ENCODE data around the gene GRIN2B.

The GRIN2B gene

DNA sequence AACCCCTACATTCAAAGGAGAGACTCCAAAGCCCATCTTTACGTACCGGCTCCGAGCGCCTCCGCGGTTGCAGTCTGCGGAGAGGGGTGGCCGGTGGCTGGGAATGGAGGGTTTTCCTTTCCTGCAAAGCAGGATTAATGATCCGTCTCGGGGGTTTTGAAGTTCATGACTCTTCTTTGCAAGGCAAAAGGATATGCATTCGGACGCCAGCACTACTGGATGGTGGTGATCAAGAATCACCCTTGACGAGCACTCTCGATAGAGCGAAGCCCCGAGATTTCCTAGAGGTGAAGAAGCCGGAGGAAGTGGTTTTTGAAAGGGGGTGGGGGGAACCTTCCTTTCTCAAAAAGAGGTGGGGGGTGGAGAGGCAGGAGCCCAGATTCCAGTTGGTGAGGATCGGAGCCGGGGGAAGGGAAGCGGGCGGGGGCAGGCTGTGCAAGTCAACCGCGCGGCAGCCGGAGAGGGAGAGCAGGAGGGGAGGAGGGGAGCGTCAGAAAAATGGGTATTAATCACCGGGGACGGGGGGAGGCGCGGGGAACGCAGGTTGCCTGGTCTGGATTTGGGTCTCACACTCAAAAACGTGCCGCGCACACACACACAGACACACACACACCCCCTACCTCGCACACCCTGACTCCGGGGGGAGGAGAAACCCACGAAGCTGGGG, at the start of gene GRIN2B:
Gene GRIN2B, minus strand, starts transcription at position 307 of the 667 bp plus-strand sequence. CDS start 115,394 bp downstream, outside the sequence.
- no peak for DNase-seq (ENCODE audit: low read depth in 2 of 2)

DNA sequence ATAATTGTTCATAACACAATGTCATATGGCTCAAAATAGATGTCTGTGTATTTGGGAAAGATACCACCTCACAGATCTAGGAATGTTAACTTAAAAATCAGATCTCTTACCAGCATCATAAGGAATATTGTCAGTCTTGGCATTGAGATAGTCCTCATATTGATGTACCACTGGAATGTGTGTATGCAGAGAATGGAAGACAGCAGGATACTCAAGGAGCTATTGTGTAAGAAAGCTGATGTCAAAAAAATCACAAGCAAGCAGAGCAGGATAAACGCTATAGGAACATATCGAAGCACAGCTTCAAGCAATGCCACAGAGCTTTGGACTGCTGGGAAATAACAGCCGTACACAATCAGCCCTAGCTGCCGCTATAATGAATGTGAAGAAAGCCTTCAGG, 45.1 kb upstream of the GRIN2B start:
- DNase-seq (ENCODE audit: low read depth in 2 of 2), result no peak

DNA sequence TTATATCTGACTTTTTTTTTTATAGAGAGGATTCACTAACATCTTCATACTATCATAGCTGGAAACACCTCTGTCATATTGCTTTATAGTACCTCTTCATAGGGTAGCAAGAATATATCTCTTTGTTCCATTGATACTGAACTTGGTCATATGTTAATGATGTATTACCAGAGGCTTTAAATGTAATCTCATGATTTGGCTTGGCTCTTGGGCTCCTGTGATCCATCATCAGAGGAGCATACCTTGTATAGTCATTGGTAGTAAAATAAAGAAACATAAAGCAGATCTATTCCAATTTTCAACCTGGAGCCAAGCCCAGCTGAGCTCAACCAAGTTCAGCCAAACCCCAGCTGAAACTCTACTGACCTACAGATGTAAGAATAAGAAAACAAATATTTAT, 43.2 kb upstream of the GRIN2B start:
- DNase-seq (ENCODE audit: low read depth in 2 of 2), result no peak

GRCh38 chr12:14018080-14018479, 36.7 kb upstream of the GRIN2B start:
- DNase-seq (ENCODE audit: low read depth in 2 of 2), result no peak

DNA sequence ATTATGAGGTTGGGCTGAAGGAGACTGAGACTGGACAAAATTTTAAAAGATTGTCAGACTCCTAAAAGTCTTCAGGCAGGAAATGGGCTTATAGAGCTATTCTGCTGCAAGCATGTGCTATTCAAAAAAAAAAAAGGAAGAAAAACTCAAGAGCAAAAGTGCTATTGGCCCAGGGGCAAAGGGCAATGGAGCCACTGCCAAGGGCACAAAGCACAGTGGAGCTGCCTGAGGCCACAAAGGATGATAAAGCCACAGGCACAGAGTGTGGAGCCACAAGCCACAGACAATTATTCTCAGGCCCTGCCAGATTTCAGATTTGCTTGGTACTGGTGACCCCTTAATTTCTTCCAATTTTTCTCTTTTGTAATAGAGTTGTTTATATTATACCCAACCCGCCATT, 29.6 kb upstream of the GRIN2B start:
- no peak for DNase-seq (ENCODE audit: low read depth in 2 of 2)

DNA sequence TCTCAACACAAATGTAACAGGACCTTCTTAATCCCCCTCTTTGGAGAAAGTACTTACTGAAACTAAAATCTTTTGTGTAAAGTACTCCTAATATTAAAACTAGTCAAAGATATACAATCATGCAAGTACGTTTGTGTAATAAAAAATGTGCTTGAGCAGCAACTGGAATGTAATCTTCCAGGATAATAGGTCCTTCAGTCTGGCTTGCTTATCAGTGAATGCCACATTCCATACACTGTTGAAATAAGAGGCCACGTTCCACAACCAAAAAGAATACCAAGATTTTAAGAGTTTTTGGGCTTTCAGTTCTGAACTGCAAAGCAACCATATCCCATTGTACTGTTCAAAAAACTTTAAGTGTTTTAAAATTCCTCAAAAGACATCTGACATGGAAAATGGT, 26.2 kb upstream of the GRIN2B start:
- no peak for DNase-seq (ENCODE audit: low read depth in 2 of 2)

DNA sequence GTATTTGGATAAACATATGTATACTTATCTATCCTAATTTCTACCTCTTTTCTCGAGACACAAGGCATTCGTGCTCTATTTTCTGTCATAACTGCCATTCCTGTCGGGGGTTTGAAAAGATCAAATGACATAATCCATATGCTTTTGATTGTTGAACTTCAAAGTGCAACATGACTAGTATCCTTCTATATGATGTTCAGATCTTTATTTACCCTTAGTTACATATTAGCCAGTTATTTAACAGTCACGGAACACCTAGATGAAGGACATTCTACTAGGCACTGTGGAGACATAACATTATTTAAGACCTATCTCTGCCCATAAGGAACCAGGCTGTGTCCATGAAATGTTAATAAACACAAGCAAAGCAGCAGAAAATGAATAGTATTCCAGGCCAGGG, 11.2 kb upstream of the GRIN2B start:
- DNase-seq (ENCODE audit: low read depth in 2 of 2), result no peak

- no peak for DNase-seq (ENCODE audit: low read depth in 2 of 2)
These were observed 10.7 kb upstream of the GRIN2B start for GRCh38 chr12:13992106-13992505.

DNA sequence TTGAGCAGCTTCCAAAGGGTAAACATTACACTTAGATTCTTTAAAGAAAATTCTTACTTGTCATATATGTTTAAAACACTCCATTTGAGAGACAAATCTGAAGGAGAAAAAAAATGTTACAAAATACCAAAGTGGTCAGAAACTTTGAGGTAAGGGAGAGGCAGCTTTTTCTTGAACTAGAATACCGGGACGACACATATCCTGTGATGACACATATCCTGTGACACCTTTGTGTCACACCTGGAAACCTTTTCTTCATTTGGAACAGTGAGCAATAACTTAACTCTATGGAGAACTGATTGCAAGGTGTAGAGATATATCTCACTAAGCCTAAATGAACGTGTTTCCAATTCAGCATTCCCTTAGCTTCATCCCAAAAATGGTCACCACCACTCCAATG, 4.6 kb upstream of the GRIN2B start:
- no peak for DNase-seq (ENCODE audit: low read depth in 2 of 2)

GRCh38 chr12:13981990-13982389, 588 bp upstream of the GRIN2B start:
- DNase-seq (ENCODE audit: low read depth in 2 of 2), result no peak

GRCh38 chr12:13980538-13981295, 685 bp downstream of the GRIN2B start:
- DNase-seq (ENCODE audit: low read depth in 2 of 2), result no peak

GRCh38 chr12:13979772-13980378, 1.5 kb downstream of the GRIN2B start:
- no peak for DNase-seq (ENCODE audit: low read depth in 2 of 2)

DNA sequence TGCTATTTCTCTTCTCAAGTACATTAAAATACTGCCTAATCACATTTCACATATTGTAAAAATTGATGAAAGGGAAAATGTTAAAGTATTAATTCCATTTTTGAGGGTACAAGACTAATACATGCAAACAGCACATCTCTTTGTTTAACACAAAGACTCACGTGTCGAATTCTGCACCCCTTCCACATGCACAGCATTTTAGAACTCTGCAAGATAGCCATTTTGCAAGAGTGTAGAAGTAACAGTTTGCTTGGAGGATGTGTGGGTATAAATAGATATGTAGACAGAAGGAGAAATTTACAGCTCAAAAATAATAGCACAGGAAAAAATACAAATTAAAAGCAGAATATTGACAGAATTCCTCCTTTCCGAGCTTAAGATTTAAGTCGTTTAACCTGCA, 2.5 kb downstream of the GRIN2B start:
- DNase-seq (ENCODE audit: low read depth in 2 of 2), result no peak

DNA sequence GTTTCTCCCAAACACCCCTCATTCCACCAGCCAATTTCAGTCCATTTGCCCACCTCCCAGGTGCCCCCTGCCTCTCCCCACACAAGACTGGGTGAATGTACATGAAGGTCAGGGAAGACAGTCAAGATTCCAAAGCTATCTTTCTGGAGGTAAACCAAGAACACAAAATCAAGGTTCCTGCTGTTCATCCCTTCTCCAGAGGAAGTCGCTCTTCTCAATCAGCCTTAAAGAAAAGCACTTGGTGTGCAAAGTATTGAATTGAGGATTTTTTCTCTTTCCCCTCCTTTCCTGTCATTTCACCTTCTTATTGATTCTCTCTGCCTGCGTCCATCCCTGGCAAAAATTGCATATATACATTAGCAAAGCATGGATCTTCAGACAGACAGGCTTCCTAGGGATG, 4.5 kb downstream of the GRIN2B start:
- no peak for DNase-seq (ENCODE audit: low read depth in 2 of 2)

DNA sequence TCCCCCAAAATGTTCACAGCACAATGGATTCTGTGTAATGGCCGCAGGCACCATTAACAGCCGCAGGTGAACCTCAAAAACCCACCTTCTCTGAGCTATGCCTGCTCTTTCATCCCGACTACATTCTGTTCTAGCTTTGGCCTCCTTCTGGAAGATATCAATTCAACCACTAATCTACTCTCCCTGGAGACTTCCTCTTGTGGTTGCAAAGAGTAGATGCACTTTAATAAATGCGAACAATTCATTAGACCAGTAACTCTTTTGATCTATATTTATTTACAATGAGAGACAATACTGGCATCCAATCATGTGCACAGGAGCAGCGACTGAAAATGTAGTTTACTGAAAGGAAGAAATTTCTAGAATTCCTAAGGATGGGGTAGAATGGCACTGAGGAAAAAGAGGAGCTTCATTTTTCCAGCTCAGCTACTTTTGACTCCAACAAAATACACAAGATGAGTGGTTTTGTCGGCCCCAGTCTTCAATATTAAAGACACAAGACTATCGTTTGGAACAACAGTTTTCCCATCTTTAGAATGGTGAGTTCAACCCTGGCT, 5.3 kb downstream of the GRIN2B start:
- DNase-seq (ENCODE audit: low read depth in 2 of 2), result no peak

DNA sequence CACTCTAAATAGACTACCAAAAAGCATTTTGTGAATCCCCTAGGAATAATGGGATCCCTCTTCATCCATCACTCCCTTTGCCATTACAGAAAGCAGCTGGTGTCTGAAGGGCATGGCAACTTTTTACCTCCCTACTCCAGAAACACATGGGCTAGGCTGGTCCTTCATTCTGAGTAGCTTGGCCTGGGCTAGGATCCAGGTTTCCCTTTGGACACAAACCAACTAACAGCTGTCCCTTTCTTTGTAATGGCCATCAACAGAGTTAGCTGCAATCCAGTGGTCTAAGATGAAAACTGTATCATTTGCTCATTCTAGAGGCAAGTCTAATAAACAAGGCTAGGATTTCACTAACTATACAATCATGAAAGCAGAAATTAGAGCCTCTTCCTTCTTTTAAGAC, 7.4 kb downstream of the GRIN2B start:
- no peak for DNase-seq (ENCODE audit: low read depth in 2 of 2)

DNA sequence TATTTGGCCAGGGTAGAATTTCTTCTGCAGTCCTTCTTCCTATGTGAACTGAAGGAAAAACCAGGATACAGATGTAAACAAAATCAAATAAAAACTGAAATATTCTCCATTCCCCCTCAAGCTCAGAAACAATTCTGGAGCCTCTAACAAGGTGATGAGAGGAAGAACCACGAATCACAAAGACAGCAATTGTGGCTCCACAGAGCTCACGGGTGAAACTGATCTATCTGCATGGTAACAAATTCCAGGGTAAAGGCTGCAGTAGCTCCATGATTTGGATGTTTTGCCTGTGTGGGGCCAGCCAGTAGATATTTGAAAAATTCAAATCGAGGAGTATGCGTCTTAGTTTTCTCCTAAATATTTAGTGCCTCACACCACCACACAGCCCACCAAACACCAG, 10.6 kb downstream of the GRIN2B start:
- no peak for DNase-seq (ENCODE audit: low read depth in 2 of 2)

DNA sequence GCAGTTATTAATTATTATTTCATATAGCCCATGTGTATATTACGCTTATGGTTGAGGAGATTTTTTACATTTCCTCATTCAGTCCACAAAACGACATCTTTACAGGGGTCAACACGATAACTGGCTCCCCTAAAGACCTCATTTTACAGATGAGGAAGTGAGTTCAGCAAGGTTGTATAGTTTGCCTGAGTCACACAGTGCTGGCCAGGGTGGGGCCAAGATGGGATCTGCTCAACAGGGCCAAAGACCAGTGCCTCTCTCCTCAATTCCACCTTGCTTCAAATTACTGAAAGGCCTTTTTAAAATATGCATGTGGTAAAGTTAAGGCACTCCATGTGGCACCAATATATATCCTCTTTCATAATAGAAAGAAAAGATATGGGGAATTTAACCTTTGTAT, 13.1 kb downstream of the GRIN2B start:
- no peak for DNase-seq (ENCODE audit: low read depth in 2 of 2)

DNA sequence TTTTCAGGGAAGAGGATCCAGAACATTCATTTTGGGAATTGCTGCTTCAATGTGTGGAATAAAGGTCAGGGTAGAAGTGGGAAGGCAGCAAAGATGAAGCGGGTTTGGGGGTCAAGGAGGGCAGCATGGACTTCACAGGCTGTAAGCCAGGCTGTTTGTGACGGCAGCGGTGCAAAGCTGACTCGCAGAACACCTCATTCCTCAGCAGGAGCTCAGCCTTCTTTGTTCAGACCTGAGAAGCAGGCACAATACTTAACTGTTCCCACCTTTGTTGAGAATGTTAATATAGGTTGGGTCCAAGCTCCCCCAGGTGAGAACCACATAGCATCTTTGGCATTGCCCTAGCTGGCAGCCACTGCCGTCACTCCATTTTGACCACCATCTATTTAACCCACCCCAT, 16.7 kb downstream of the GRIN2B start:
- DNase-seq (ENCODE audit: low read depth in 2 of 2), result no peak

GRCh38 chr12:13962699-13963098, 18.7 kb downstream of the GRIN2B start:
- DNase-seq (ENCODE audit: low read depth in 2 of 2), result no peak

DNA sequence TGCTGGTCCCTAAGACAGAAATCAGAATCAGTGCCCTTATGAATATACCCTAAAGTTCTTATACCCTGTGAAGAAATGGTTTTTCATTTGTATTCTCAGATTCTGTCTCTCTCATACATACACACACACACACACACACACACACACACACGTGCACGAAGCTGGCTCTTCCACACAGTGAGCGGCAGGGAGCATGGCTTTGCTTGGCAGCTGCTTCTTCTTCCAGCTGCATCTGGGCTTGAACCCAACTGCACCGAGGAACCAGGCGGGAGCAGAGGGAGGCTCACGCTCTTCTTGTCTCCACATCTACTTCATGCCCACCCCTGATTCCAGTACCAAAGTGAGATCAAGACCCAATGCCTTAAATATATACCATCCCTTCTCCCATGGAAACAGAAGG, 19.4 kb downstream of the GRIN2B start:
- DNase-seq (ENCODE audit: low read depth in 2 of 2), result no peak

DNA sequence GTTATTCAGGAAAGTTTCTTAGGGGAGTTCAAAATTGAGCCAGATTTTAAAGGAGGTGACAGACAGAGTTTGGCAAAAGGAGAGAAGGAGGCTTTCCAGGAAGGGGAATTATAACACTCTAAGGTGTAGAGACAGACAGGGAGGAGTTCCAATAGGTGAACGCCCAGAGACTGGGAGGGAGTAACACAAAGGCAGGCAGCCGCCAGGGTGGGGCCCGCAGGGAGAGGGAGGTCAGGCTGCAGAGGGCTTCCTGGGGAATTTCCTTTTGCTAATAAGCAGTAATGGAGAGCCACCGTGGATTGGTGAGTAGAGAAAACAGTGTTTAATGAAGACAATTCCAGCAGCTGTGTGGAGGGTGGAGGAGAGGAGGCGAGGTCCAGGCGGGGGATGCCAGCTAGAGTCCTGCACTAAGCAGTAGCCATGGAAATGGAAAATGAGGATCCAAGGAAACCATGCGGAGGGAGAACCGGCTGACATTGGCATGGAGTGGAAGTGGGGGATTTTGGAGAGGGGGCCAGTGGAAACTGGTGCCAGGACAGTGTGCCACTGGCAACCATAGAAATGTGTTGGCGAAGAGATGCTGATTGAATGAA, 22.2 kb downstream of the GRIN2B start:
- DNase-seq (ENCODE audit: low read depth in 2 of 2), result no peak
